Panc1 (cell line): ENCODE data around the gene CYB5B.

Experiments
- CTCF ChIP-seq: fragments of 450-650 bp; IDR thresholded peaks from 2 replicates; pipeline ENCODE4 v1.5.1; 2017; ENCODE audit warnings: mild to moderate bottlenecking
- POLR2AphosphoS5 ChIP-seq: IDR thresholded peaks from 2 replicates; pipeline ENCODE4 v1.6.1; 2012; ENCODE audit warnings: mild to moderate bottlenecking, low read depth, low read length, moderate library complexity
- SIN3A ChIP-seq: IDR thresholded peaks from 2 replicates; pipeline ENCODE4 v1.6.1; 2012; ENCODE audit warnings: low read depth, mild to moderate bottlenecking, low read length, moderate library complexity, borderline replicate concordance; ENCODE audit not compliant: insufficient read depth
- TF ChIP-seq, protein P1 (sequence below), 2 experiments: IDR thresholded peaks; 2 replicates each; pipeline ENCODE4 v1.6.1; 2011 to 2012; ENCODE audit warnings: low read depth in 2 of 2, control low read depth in 1 of 2, low read length in 1 of 2, mild to moderate bottlenecking in 1 of 2, moderate library complexity in 1 of 2; ENCODE audit not compliant: insufficient read depth in 1 of 2

- TF ChIP-seq CTCF (no peak), POLR2AphosphoS5 (no peak), SIN3A (no peak)
- TF ChIP-seq, protein P1, sequence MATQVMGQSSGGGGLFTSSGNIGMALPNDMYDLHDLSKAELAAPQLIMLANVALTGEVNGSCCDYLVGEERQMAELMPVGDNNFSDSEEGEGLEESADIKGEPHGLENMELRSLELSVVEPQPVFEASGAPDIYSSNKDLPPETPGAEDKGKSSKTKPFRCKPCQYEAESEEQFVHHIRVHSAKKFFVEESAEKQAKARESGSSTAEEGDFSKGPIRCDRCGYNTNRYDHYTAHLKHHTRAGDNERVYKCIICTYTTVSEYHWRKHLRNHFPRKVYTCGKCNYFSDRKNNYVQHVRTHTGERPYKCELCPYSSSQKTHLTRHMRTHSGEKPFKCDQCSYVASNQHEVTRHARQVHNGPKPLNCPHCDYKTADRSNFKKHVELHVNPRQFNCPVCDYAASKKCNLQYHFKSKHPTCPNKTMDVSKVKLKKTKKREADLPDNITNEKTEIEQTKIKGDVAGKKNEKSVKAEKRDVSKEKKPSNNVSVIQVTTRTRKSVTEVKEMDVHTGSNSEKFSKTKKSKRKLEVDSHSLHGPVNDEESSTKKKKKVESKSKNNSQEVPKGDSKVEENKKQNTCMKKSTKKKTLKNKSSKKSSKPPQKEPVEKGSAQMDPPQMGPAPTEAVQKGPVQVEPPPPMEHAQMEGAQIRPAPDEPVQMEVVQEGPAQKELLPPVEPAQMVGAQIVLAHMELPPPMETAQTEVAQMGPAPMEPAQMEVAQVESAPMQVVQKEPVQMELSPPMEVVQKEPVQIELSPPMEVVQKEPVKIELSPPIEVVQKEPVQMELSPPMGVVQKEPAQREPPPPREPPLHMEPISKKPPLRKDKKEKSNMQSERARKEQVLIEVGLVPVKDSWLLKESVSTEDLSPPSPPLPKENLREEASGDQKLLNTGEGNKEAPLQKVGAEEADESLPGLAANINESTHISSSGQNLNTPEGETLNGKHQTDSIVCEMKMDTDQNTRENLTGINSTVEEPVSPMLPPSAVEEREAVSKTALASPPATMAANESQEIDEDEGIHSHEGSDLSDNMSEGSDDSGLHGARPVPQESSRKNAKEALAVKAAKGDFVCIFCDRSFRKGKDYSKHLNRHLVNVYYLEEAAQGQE (IDR thresholded peaks at IDR 0.05; ENCODE audit: insufficient read depth in 1 of 2, low read depth in 2 of 2, low read length in 1 of 2) = no peak
These were observed 72.0 kb downstream of the CYB5B start for GRCh38 chr16:69496376-69496775.
